IMR-90 (cell line): ENCODE results near the gene MIA2. TPM values are rescaled to one million over a fixed set of nuclear protein-coding genes. Genes with fewer than 3 reads are reported as not detected.

ENCODE experiments used
- ATAC-seq: fragments of 200-7000 bp; cut with Tn5 transposase; 2 replicates; pipeline ENCODE4 v1.9.1; 2020; ENCODE audit warnings: low read depth, mild to moderate bottlenecking, moderate library complexity
- BruUV-seq: library from RNA; stranded (reverse); fragments of 400-500 nt; replicated peaks from 2 replicates; lab custom pipeline; 2021; lab: Mats Ljungman, UMichigan
- CTCF ChIA-PET: fragments of 300-600 bp; formaldehyde crosslinking; extraction: SDS; loops from one replicate; lab custom pipeline; 2021; ENCODE audit warnings: antibody characterized with exemption; lab: Yijun Ruan, JAX
- POLR2A ChIA-PET: fragments of 300-600 bp; sonication (Branson Sonifier 250); formaldehyde crosslinking; loops from one replicate; lab custom pipeline; 2022; ENCODE audit warnings: antibody characterized with exemption; ENCODE audit not compliant: unreplicated experiment; lab: Charles Lee
- DNase-seq: peaks from one replicate; pipeline ENCODE4 v3.0.0; 2013
- H2AFZ ChIP-seq: replicated peaks from 2 replicates; pipeline ENCODE3; 2013; ENCODE audit warnings: low read length, mild to moderate bottlenecking; ENCODE audit not compliant: poor library complexity
- H2AK5ac ChIP-seq: 2 replicates; pipeline ENCODE4 v1.6.1; 2013; ENCODE audit warnings: low read depth, low read length, inconsistent platforms
- H2AK9ac ChIP-seq: replicated peaks from 2 replicates; pipeline ENCODE3; 2013; ENCODE audit warnings: mild to moderate bottlenecking, low read depth, low read length, moderate library complexity; ENCODE audit not compliant: poor library complexity
- H2BK120ac ChIP-seq: 2 replicates; pipeline ENCODE4 v1.6.1; 2013; ENCODE audit warnings: low read depth, low read length, inconsistent platforms
- H2BK15ac ChIP-seq: 3 replicates; pipeline ENCODE4 v1.6.1; 2013; ENCODE audit warnings: low read depth, low read length, inconsistent platforms
- H2BK20ac ChIP-seq: 2 replicates; pipeline ENCODE4 v1.6.1; 2013; ENCODE audit warnings: low read depth, mild to moderate bottlenecking, inconsistent platforms, low read length, moderate library complexity
- H2BK5ac ChIP-seq: 2 replicates; pipeline ENCODE4 v1.6.1; 2013; ENCODE audit warnings: mild to moderate bottlenecking, low read depth, low read length, inconsistent platforms; ENCODE audit not compliant: poor library complexity, severe bottlenecking
- H3K14ac ChIP-seq: replicated peaks from 2 replicates; pipeline ENCODE4 v1.6.1; 2013; ENCODE audit warnings: low read depth, low read length, inconsistent platforms
- H3K18ac ChIP-seq: 2 replicates; pipeline ENCODE4 v1.6.1; 2013; ENCODE audit warnings: low read depth, low read length, control low read depth
- H3K23ac ChIP-seq: 2 replicates; pipeline ENCODE4 v1.6.1; 2013; ENCODE audit warnings: low read depth, low read length, inconsistent platforms
- H3K27ac ChIP-seq: 2 replicates; pipeline ENCODE4 v1.5.1; 2013; ENCODE audit warnings: mild to moderate bottlenecking, control low read depth, low read length; ENCODE audit not compliant: insufficient read depth
- H3K27me3 ChIP-seq: 2 replicates; pipeline ENCODE4 v1.6.1; 2013; ENCODE audit warnings: low read length; ENCODE audit not compliant: control insufficient read depth, insufficient read depth
- H3K36me3 ChIP-seq: 2 replicates; pipeline ENCODE4 v1.6.1; 2013; ENCODE audit warnings: low read length, mixed read lengths; ENCODE audit not compliant: control insufficient read depth, insufficient read depth
- H3K4ac ChIP-seq: 2 replicates; pipeline ENCODE4 v1.6.1; 2013; ENCODE audit warnings: low read depth, low read length, inconsistent platforms
- H3K4me1 ChIP-seq: 2 replicates; pipeline ENCODE4 v1.6.1; 2013; ENCODE audit warnings: low read length, mixed read lengths; ENCODE audit not compliant: control insufficient read depth, insufficient read depth
- H3K4me2 ChIP-seq: 2 replicates; pipeline ENCODE4 v1.6.1; 2013; ENCODE audit warnings: low read depth, mild to moderate bottlenecking, control low read depth, low read length, moderate library complexity
- H3K4me3 ChIP-seq: 2 replicates; pipeline ENCODE4 v1.5.1; 2013; ENCODE audit warnings: low read depth, mild to moderate bottlenecking, control low read depth, low read length, moderate library complexity; ENCODE audit not compliant: insufficient read depth
- H3K56ac ChIP-seq: 2 replicates; pipeline ENCODE4 v1.6.1; 2013; ENCODE audit warnings: low read length, inconsistent platforms; ENCODE audit not compliant: insufficient read depth; ENCODE audit errors: extremely low read depth
- H3K79me1 ChIP-seq, 2 experiments: 2 replicates each; pipeline ENCODE4 v1.6.1; 2013; ENCODE audit warnings: low read length in 2 of 2, inconsistent platforms in 1 of 2, low read depth in 1 of 2
- H3K9ac ChIP-seq: 2 replicates; pipeline ENCODE4 v1.6.1; 2013; ENCODE audit warnings: low read depth, low read length, control low read depth
- H3K9me1 ChIP-seq: 2 replicates; pipeline ENCODE4 v1.6.1; 2013; ENCODE audit warnings: low read length, inconsistent platforms; ENCODE audit not compliant: insufficient read depth
- H3K9me3 ChIP-seq: 2 replicates; pipeline ENCODE4 v1.6.1; 2013; ENCODE audit warnings: low read length; ENCODE audit not compliant: control insufficient read depth, insufficient read depth
- H4K20me1 ChIP-seq: 2 replicates; pipeline ENCODE4 v1.6.1; 2013; ENCODE audit warnings: low read length, inconsistent platforms; ENCODE audit not compliant: insufficient read depth
- H4K5ac ChIP-seq: 2 replicates; pipeline ENCODE4 v1.6.1; 2013; ENCODE audit warnings: mild to moderate bottlenecking, low read depth, low read length, control low read depth
- H4K8ac ChIP-seq, 2 experiments: 2 replicates each; pipeline ENCODE4 v1.6.1; 2013; ENCODE audit warnings: low read depth in 2 of 2, low read length in 2 of 2, control low read depth in 1 of 2, inconsistent platforms in 1 of 2
- H4K91ac ChIP-seq: 2 replicates; pipeline ENCODE4 v1.6.1; 2013; ENCODE audit warnings: low read depth, low read length, inconsistent platforms; ENCODE audit not compliant: insufficient read depth
- BHLHE40 ChIP-seq: fragments of 150-350 bp; IDR thresholded peaks from 2 replicates; pipeline ENCODE4 v1.6.1; 2016; ENCODE audit warnings: mild to moderate bottlenecking, low read depth, low read length
- CEBPB ChIP-seq: IDR thresholded peaks from 2 replicates; pipeline ENCODE4 v1.6.1; 2012; ENCODE audit warnings: low read depth, low read length, improper control_type of control experiment
- CHD1 ChIP-seq: IDR thresholded peaks from 2 replicates; pipeline ENCODE4 v1.6.1; 2012; ENCODE audit warnings: low read depth, low read length, improper control_type of control experiment
- CTCF ChIP-seq: conservative IDR thresholded peaks from 2 replicates; pipeline ENCODE4 v1.5.1; 2012; ENCODE audit warnings: mild to moderate bottlenecking, low read depth, low read length, improper control_type of control experiment
- ELK1 ChIP-seq: fragments of 150-350 bp; IDR thresholded peaks from 2 replicates; pipeline ENCODE4 v1.6.1; 2016; ENCODE audit warnings: low read depth, mild to moderate bottlenecking, low read length, moderate library complexity, borderline replicate concordance
- FOS ChIP-seq: fragments of 150-350 bp; IDR thresholded peaks from 2 replicates; pipeline ENCODE4 v1.6.1; 2016; ENCODE audit warnings: low read depth, low read length
- MAFK ChIP-seq: IDR thresholded peaks from 2 replicates; pipeline ENCODE4 v1.6.1; 2012; ENCODE audit warnings: low read depth, low read length, improper control_type of control experiment
- MAZ ChIP-seq: IDR thresholded peaks from 2 replicates; pipeline ENCODE4 v1.6.1; 2012; ENCODE audit warnings: low read depth, mild to moderate bottlenecking, low read length, improper control_type of control experiment, moderate library complexity, borderline replicate concordance
- MXI1 ChIP-seq: IDR thresholded peaks from 2 replicates; pipeline ENCODE4 v1.6.1; 2012; ENCODE audit warnings: low read depth, mild to moderate bottlenecking, low read length, moderate library complexity, borderline replicate concordance
- NFE2L2 ChIP-seq: fragments of 150-350 bp; IDR thresholded peaks from 2 replicates; pipeline ENCODE4 v1.6.1; 2016; ENCODE audit warnings: low read depth, mild to moderate bottlenecking, low read length
- POLR2A ChIP-seq: IDR thresholded peaks from 2 replicates; pipeline ENCODE4 v1.6.1; 2012; ENCODE audit warnings: mild to moderate bottlenecking, low read depth, low read length
- RAD21 ChIP-seq: IDR thresholded peaks from 2 replicates; pipeline ENCODE4 v1.6.1; 2012; ENCODE audit warnings: low read length, improper control_type of control experiment
- RCOR1 ChIP-seq: IDR thresholded peaks from 2 replicates; pipeline ENCODE4 v1.6.1; 2012; ENCODE audit warnings: mild to moderate bottlenecking, low read length, improper control_type of control experiment; ENCODE audit not compliant: insufficient replicate concordance
- RFX5 ChIP-seq: IDR thresholded peaks from 2 replicates; pipeline ENCODE4 v1.8.0; 2012; ENCODE audit warnings: low read depth, mild to moderate bottlenecking, low read length, moderate library complexity
- SMC3 ChIP-seq: fragments of 150-350 bp; IDR thresholded peaks from 2 replicates; pipeline ENCODE4 v1.6.1; 2016; ENCODE audit warnings: low read depth, mild to moderate bottlenecking, antibody characterized with exemption, low read length, moderate library complexity
- USF2 ChIP-seq: fragments of 150-350 bp; IDR thresholded peaks from 2 replicates; pipeline ENCODE4 v1.6.1; 2017; ENCODE audit warnings: mild to moderate bottlenecking, antibody characterized with exemption, low read length, low read depth
- WGBS, 2 experiments: methylation state at CpG; one replicate each; pipeline versions ENCODE4 v1.1.5 to v1.1.7; 2013; ENCODE audit warnings: missing lambda C conversion rate in 2 of 2; ENCODE audit not compliant: insufficient read length in 1 of 2; ENCODE audit errors: extremely low coverage in 2 of 2; 5-methylcytosine and 5-hydroxymethylcytosine counted together
- dilution Hi-C: fragments of 300-500 bp; cut with HindIII; formaldehyde crosslinking; loops from one replicate; pipeline ENCODE4 v1.14.3; 2018; ENCODE audit warnings: low sequenced_read_pairs; ENCODE audit not compliant: unreplicated experiment
- in situ Hi-C: fragments of 300-500 bp; cut with MboI; formaldehyde crosslinking; loops from 3 replicates; pipeline ENCODE4 v1.14.3; 2019; ENCODE audit warnings: low sequenced_read_pairs, inconsistent platforms, mixed read lengths
- intact Hi-C: fragments of 100-400 bp; cut with micrococcal nuclease; formaldehyde crosslinking; loops from 2 replicates; pipeline ENCODE4 v1.10.0; 2022
- polyA plus RNA-seq, 3 experiments: library from polyadenylated mRNA; depleted of rRNA; stranded (reverse); fragments of >200 nt; gene quantifications; 2 replicates each; pipeline ENCODE4 v1.2.3, GENCODE V29; 2012; ENCODE audit warnings: low replicate concordance in 1 of 3
- total RNA-seq: library from RNA; depleted of rRNA; stranded (reverse); fragments of >200 nt; gene quantifications from 2 replicates; pipeline ENCODE4 v1.2.3, GENCODE V29; 2012

Gene MIA2
- total and polyA plus RNA-seq, 2 of the 4 experiments (the other 2 are of a cell fraction), result 3.9 to 6.8 TPM

GRCh38 chr14:39425947-39426346 lies 192.2 kb downstream of the MIA2 start:
- H3K18ac ChIP-seq, result no peak overlapping the region
- no peak overlapping the region for H2AK9ac ChIP-seq
- no peak overlapping the region for H3K4me2 ChIP-seq
- H3K9ac ChIP-seq, result no peak overlapping the region
- no CpG with 5 or more reads among the region's 3 CpGs for WGBS, 2 experiments
- in situ Hi-C loops (no loop called here), dilution Hi-C loops (no loop called here), intact Hi-C loops (no loop called here)
- no peak for ATAC-seq
- H3K27ac ChIP-seq, result no peak overlapping the region
- BruUV-seq, result no TSS peak
- DNase-seq, result no peak
- H2BK20ac ChIP-seq, result no peak overlapping the region
- no peak overlapping the region for H3K4me3 ChIP-seq
- peaks cover 4% of the 10 kb centered on the region; the same call in 1 of the 2 replicates for H3K9me1 ChIP-seq
- no peak overlapping the region for H2AK5ac ChIP-seq
- peaks cover 4% of the 10 kb centered on the region; the same call in 1 of the 2 replicates for H3K4me1 ChIP-seq
- no peak overlapping the region for H2BK120ac ChIP-seq
- H2BK5ac ChIP-seq, result no peak overlapping the region
- H3K27me3 ChIP-seq, result no peaks in the 10 kb centered on the region
- H3K23ac ChIP-seq, result no peak overlapping the region
- no peaks in the 10 kb centered on the region for H3K36me3 ChIP-seq
- no peak overlapping the region for H3K4ac ChIP-seq
- ChIA-PET POLR2A (interaction anchor here (0.6 kb wide), 1 partner anchor 327 kb away, joined by 6 read pairs; no protein-coding TSS in a partner anchor), CTCF (interaction anchor here (0.7 to 1.1 kb wide), 2 partner anchors 26 to 29 kb away, joined by 3 read pairs; no protein-coding TSS in a partner anchor)
- H3K14ac ChIP-seq, result no peak overlapping the region
- peaks cover 16 to 46% of the 10 kb centered on the region in 2 experiments for H3K79me1 ChIP-seq
- H4K8ac ChIP-seq, result no peak overlapping the region
- no peak overlapping the region for H3K56ac ChIP-seq
- no peak overlapping the region for H2AFZ ChIP-seq
- H4K91ac ChIP-seq, result no peak overlapping the region
- no peaks in the 10 kb centered on the region for H3K9me3 ChIP-seq
- peaks cover 14% of the 10 kb centered on the region; the same call in 1 of the 2 replicates for H4K20me1 ChIP-seq
- no peak overlapping the region for H4K5ac ChIP-seq
- TF ChIP-seq RAD21 (no peak), MAZ (no peak), CEBPB (no peak), POLR2A (no peak), USF2 (no peak), SMC3 (no peak), RCOR1 (no peak), MXI1 (no peak), CTCF (no peak), BHLHE40 (no peak), MAFK (no peak), FOS (no peak), NFE2L2 (no peak), RFX5 (no peak), ELK1 (no peak), CHD1 (no peak)
- no peak overlapping the region for H2BK15ac ChIP-seq
